ENCODE results near the gene LRRC45.

LRRC45 gene

GRCh38 chr17:82055965-82056728, 33.0 kb downstream of the LRRC45 start:
- no peak for ATAC-seq
- TF ChIP-seq SNAI2 (CRISPR knock-in tag; IDR thresholded peaks at IDR 0.05) = no peak
- TF ChIP-seq CSDC2 (CRISPR knock-in tag; IDR thresholded peaks at IDR 0.05) = no peak

- no peak for ATAC-seq
- TF ChIP-seq TCF4 (CRISPR knock-in tag; IDR thresholded peaks at IDR 0.05; ENCODE audit: borderline replicate concordance) (no peak), TOX (CRISPR knock-in tag; IDR thresholded peaks at IDR 0.05; ENCODE audit: borderline replicate concordance) (no peak), BACH2 (CRISPR knock-in tag; IDR thresholded peaks at IDR 0.05; ENCODE audit: borderline replicate concordance) (no peak), ISL1 (CRISPR knock-in tag; IDR thresholded peaks at IDR 0.05) (no peak), ZFP3 (CRISPR knock-in tag; IDR thresholded peaks at IDR 0.05) (no peak), PATZ1 (CRISPR knock-in tag; IDR thresholded peaks at IDR 0.05; ENCODE audit: borderline replicate concordance) (no peak), CREB5 (CRISPR knock-in tag; IDR thresholded peaks at IDR 0.05; ENCODE audit: low read depth) (no peak), ZNF70 (CRISPR knock-in tag; IDR thresholded peaks at IDR 0.05) (no peak), PPARA (CRISPR knock-in tag; IDR thresholded peaks at IDR 0.05; ENCODE audit: borderline replicate concordance) (no peak), ESRRG (CRISPR knock-in tag; IDR thresholded peaks at IDR 0.05) (no peak), ZFP30 (CRISPR knock-in tag; IDR thresholded peaks at IDR 0.05) (no peak), ZC3H10 (CRISPR knock-in tag; IDR thresholded peaks at IDR 0.05) (no peak), OSR1 (CRISPR knock-in tag; IDR thresholded peaks at IDR 0.05) (no peak), ZNF8 (CRISPR knock-in tag; IDR thresholded peaks at IDR 0.05) (no peak), SNAI2 (CRISPR knock-in tag; IDR thresholded peaks at IDR 0.05) (no peak), CSDC2 (CRISPR knock-in tag; IDR thresholded peaks at IDR 0.05) (no peak), ZNF565 (CRISPR knock-in tag; conservative IDR thresholded peaks at IDR 0.05; ENCODE audit: low read depth) (no peak), POU6F1 (CRISPR knock-in tag; IDR thresholded peaks at IDR 0.05; ENCODE audit: borderline replicate concordance, low read depth) (no peak), ARNTL (CRISPR knock-in tag; IDR thresholded peaks at IDR 0.05; ENCODE audit: borderline replicate concordance, low read depth) (no peak)
Measured at GRCh38 chr17:82056729-82057621, 33.9 kb downstream of the LRRC45 start.

- ATAC-seq = peak; percentile 3
- TF ChIP-seq ISL1 (CRISPR knock-in tag; IDR thresholded peaks at IDR 0.05) (no peak), CREB5 (CRISPR knock-in tag; IDR thresholded peaks at IDR 0.05; ENCODE audit: low read depth) (no peak), GLIS3 (CRISPR knock-in tag; IDR thresholded peaks at IDR 0.05) (no peak), PATZ1 (CRISPR knock-in tag; IDR thresholded peaks at IDR 0.05; ENCODE audit: borderline replicate concordance) (no peak), TSHZ2 (CRISPR knock-in tag; IDR thresholded peaks at IDR 0.05) (no peak), CSRNP3 (CRISPR knock-in tag; IDR thresholded peaks at IDR 0.05) (no peak), ZNF8 (CRISPR knock-in tag; IDR thresholded peaks at IDR 0.05) (no peak), ZFP30 (CRISPR knock-in tag; IDR thresholded peaks at IDR 0.05) (no peak), SNAI2 (CRISPR knock-in tag; IDR thresholded peaks at IDR 0.05) (no peak), ZC3H10 (CRISPR knock-in tag; IDR thresholded peaks at IDR 0.05) (no peak)
Measured at GRCh38 chr17:82058230-82058854, 35.2 kb downstream of the LRRC45 start.
